GM18507 (cell line): ENCODE results near the gene CYP2W1.

ENCODE experiments used
- DNase-seq: peaks from one replicate; pipeline ENCODE4 v3.0.0; 2011; ENCODE audit warnings: low read depth; ENCODE audit not compliant: insufficient read length; ENCODE audit errors: extremely low spot score
- FAIRE-seq: peaks from 2 replicates; lab custom pipeline; 2011; peaks lifted over from hg19 to GRCh38; lab: Jason Lieb, UNC

Gene CYP2W1

DNA sequence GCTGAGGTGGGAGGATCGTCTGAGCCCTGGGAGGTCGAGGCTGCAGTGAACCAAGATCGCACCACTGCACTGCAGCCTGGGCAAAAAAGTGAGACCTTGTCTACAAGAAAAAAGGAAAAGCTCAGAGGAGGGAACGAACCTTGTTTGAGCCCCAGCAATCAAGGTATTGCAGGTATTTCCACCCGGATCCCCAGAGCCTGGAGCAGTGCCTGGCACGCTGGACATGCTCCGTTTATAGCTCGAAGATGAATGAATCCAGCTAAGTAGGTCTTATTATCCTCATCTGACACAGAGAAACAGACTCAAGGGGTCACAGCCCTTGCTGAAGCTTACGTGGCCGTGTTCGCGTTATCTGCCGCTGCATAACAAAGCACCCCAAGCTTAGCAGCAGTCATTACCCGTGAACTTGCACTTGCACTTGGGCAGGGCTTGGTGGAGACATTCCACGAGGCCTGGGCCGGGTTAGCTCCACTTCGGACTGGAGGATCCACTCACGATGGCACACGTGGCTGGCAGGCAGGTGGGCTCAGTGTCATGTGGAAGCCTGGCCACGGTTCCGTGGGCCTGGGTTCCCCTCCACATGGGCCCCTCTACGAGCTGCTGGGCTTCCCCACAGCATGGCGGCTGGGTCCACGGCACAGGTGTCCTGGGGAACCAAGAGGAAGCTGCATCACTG is 4.4 kb upstream of the CYP2W1 start:
- DNase-seq = no peak
- FAIRE-seq = no peak

DNA sequence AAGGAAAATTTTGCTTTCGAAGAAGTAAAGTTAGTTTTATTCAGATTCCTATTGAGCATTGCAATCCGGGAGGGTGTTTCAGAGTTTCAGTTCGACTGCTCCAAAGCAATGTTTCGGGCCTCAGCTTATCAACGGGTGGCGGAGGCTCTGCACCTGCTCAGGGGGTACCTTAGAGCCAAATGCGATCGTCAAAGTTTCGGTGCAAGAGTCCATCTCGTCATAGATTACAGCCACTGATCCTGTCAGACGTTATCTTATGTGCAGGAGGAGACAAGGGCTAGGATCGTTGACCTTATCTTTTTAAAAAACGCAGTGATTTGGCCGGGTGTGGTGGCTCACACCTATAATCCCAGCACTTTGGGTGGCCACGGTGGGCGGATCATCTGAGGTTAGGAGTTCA is 3.8 kb upstream of the CYP2W1 start:
- DNase-seq (no peak), FAIRE-seq (no peak)

DNA sequence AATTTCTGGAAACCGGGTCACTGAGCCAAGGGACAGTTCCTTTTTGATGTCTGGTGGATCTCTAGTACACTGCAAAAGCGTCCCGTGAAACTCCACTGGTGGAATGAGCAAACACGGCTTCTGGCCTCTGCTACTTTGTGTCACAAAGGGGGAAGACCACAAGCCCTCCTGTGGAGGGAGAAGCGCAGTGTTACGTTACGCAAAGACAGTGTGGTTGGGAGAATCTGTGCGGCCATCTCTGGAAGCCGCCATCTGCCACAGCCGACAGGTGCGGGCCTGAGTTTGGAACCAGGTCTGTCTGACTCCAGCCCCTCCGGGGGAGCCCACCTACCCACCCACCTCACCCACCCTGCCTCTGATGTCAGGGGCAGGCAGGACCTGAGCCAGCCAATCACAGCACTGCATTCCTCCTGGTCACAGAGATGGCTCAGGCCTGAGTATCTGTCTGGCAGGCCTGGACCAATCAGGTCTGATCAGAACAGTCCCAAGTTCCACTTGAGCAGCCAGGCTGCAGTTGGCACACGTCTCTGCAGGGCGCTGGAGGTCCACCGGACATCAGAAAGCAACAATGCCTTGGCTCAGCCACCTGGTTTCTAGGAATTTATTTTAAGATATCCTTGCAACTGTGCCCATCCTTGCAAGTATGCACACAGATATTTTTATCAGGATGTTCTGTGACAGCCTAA is 3.0 kb upstream of the CYP2W1 start:
- DNase-seq = no peak

DNA sequence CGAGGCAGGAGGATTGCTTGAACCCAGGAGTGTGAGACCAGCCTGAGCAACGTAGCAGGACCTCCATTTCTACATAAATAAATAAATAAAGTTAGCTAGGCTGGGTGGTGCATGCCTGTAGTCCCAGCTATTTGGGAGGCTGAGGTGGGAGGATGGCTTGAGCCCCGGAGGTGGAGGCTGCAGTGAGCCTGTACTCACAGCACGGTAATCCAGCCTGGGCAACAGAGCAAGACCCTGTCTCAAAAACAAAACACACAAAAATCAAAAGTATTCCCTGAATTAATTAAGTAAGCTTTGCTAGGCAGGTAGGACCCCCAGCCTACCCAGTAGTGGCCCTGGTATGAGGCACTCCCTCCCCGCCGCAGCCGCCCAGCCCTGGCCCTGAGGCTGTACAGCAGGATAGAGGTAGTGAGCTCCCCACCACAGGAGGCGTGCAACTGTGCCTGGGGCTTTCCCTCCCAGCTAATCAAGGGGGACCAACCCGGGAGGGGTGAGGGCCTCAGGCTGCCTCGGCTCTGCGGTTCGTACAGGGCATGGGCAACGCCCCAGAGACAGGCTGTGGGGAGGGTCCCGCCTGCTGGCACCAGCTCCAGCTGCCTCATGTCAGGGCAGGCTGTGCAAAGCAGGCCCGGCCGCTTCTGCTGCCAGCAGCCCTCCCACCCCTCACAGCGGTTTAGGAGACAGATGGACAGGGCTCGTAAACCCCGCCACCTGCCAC is 1.0 kb upstream of the CYP2W1 start:
- FAIRE-seq (no peak), DNase-seq (no peak)

More for the DNA sequence above, 3.0 kb upstream of the CYP2W1 start:
- FAIRE-seq = no peak

DNA sequence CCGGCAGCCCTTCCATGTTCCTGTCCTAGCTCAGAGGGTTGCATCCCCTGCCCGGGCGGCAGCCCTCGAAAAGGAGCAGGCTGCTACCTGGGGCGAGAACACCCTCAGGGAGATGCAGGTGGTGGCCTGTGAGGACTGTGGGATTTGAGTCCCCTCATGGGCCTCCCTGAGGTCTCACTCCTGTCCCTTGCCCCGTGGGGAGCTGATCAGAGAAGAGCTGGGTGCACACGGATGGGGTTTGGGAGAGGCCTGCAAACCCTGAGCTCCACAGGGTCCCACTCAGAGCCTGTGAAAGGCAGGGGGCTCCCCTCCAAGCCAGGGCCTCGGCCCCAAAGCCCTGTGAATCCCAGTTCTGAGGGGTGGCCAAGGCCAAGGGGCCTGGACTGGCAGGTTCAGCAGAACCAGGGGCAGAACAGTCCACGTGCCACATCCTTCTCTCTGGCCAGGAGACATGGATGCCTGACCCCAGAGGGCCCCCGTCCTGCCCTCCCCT is 424 bp upstream of the CYP2W1 start:
- FAIRE-seq (no peak), DNase-seq (no peak)

DNA sequence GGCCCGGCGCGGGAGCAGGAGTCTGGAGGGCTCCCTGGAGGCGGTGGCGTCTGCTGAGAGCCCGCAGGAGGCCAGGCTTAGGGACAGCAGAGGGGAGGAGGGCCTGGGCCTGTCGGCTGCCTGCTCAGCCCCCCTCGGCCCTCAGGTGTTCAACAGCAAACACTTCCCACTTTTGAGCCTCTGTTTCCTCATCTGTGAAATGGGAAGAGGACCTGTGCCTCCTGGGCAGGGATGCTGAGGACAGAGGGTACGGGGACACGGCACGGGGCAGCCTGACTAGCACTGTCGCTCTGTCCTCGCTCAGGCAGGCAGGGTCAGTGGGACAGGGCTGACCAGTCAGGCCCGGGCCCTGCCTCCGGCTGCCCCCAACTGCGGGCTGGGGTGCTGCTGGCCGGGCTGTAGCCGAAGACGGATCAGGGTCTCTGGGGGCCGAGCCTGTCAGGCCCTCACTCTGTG is 663 bp downstream of the CYP2W1 start:
- DNase-seq (no peak), FAIRE-seq (no peak)

DNA sequence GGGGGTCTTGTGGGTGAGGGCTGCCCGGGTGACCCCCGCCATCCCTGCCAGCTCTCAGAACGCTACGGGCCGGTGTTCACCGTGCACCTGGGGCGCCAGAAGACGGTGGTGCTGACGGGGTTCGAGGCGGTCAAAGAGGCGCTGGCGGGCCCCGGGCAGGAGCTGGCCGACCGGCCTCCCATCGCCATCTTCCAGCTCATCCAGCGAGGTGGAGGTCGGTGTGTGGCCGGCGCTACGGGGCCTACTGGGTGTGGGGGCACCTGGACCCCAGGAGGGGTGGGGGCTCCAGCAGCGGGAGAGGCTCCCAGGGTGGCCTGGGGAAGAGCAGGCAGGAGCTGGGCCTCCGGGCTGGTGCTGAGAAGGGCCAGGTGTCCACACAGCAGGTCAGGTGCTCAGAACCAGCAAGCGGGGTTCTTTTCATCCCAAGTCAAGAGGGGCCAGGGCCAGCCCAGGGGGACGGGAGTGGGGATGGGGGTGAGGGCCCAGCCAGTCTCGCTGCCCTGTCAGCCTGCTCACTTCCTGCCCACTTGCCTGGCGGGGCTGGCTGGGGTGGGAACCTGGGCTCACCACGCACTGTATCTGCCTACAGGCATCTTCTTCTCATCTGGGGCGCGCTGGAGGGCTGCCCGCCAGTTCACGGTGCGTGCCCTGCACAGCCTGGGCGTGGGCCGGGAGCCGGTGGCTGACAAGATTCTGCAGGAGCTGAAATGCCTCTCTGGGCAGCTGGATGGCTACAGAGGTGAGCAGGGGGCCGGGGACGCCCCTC is 1.6 kb downstream of the CYP2W1 start:
- no peak for DNase-seq
- no peak for FAIRE-seq

DNA sequence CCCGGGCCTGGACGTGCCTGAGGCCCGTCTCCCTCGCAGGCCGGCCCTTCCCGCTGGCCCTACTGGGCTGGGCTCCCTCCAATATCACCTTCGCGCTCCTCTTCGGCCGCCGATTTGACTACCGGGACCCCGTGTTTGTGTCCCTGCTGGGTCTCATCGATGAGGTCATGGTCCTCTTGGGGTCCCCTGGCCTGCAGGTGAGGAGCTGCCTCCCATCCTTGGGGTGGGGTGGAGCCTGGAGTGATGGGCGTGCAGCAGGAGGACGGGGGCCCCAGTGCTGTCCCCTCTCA is 2.1 kb downstream of the CYP2W1 start:
- DNase-seq (no peak), FAIRE-seq (no peak)

DNA sequence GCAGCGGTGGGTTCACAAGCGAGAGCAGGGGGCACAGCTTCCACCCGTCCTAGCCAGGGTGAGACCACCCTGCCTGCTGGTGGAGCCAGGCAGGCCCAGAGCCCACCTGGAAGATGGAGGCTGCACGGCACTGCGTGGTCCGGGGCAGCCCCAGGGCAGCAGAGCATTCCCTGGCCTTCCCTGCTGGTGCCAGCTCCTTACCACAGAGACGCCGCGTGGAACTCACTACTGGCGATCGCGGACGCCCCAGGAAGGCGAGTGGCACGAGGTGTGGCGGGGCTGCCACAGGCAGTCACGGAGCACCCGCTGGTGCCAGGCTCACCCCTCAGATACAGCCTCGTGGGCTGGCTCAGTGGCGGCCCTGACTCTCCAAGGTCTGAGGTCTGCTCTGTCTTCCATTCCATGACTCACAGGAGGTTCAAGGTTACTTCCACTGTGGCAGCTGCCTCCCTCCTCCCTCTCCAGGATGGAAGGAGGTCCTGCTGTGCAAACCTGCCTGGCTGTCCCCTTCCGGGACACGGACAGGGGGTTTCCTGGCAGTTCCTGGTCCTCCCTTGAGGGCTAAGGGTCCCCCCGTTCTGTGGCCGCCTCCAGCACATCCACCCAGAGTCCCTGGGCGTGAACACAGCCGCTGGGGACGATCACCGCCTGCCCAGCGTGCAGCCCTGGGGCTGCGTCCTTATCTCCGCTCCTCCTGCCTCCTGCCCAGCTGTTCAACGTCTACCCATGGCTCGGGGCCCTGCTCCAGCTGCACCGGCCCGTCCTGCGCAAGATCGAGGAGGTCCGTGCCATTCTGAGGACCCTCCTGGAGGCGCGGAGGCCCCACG is 3.1 kb downstream of the CYP2W1 start:
- DNase-seq (no peak), FAIRE-seq (no peak)

DNA sequence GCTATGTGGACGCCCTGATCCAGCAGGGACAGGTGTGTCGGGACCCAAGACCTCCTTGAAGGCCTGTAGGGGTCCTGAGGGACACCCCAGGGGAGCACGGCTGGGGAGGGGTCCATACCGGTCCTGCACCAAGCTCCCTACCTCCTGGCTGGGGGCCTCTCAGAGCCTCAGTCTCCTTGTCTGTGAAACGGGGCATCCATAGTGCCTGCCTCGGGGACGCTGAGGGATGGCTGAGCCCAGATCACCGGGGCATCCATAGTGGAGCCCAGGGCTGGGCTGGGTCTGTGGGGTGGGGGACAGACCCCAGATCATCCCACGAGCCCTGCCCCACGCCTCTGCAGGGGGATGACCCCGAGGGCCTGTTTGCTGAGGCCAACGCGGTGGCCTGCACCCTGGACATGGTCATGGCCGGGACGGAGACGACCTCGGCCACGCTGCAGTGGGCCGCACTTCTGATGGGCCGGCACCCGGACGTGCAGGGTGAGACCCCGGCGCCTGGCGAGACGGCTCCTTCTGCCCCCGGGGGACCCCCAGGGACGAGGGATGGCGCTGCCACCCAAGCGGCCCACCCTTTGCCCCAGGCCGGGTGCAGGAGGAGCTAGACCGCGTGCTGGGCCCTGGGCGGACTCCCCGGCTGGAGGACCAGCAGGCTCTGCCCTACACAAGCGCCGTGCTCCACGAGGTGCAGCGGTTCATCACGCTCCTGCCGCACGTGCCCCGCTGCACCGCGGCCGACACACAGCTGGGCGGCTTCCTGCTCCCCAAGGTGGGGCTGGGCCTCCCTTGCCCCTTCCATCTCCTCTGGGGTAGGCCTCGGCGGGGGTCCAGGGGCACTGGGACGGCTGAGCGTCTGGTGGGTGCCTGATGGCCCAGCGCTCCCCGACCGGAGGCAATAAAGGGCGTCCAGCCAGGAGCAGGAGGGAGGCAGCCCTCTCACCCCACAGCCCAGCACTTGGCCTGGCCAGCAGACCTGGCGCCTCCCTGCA is 4.1 kb downstream of the CYP2W1 start:
- DNase-seq (no peak), FAIRE-seq (no peak)

DNA sequence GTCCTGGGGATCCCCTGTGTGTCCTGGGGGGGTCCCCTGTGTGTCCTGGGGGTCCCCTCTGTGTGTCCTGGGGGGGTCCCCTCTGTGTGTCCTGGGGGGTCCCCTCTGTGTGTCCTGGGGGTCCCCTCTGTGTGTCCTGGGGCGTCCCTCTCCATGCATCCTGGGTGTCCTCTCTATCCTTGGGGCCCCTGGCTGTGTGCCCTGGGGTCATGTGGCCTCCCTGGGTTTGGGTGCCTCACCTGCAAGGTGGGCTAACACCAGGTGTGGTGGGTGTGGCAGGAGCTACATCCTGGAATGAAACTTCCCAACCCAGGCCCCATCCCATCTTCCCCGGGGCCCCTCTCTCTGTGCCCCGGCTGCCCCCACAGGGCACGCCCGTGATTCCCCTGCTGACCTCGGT is 4.9 kb downstream of the CYP2W1 start:
- DNase-seq (no peak), FAIRE-seq (no peak)

DNA sequence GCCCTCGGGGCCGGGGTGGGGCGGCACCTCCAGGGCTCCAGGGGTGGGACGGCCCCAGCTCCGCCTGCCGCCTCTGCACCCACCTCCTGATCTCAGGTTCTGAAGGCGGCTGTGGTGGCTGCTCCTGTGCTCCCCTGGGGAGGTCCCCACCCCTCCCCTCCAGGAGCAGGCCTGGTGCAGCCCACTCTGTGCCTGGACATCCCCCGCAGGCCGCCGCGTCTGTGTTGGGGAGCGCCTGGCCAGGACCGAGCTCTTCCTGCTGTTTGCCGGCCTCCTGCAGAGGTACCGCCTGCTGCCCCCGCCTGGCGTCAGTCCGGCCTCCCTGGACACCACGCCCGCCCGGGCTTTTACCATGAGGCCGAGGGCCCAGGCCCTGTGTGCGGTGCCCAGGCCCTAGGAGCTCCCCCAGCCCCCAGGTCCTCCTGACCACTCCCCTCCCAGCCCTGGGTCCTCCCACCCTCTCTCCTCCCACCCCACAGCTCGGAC is 5.5 kb downstream of the CYP2W1 start:
- no peak for DNase-seq
- no peak for FAIRE-seq

DNA sequence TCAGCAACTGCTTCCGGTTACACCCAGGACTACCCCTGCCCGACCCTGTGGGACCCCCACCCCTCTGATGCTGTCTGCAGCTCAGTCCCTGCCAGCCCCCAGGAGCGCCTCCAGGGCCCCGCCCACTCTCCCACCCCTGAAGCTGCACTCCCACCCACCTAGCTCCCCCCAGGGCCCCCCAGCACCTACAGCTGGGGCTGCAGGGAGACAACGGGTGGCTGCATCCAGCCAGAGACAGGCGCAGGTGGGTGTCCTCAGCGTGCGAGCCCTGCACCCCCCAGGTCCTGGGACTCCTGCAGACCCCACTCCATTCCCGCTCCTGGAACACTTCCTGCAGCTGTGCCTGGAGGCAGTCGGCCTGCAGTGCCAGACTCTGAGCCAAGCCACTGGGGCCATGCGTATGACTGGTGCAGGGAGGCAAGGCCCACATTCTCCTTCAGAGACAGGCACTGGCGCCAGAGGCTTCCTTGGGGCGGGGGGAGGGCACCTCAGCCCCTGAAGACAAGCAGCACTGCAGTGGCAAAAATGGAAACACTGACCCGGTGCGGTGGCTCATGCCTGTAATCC is 6.1 kb downstream of the CYP2W1 start:
- no peak for DNase-seq
- FAIRE-seq = no peak

DNA sequence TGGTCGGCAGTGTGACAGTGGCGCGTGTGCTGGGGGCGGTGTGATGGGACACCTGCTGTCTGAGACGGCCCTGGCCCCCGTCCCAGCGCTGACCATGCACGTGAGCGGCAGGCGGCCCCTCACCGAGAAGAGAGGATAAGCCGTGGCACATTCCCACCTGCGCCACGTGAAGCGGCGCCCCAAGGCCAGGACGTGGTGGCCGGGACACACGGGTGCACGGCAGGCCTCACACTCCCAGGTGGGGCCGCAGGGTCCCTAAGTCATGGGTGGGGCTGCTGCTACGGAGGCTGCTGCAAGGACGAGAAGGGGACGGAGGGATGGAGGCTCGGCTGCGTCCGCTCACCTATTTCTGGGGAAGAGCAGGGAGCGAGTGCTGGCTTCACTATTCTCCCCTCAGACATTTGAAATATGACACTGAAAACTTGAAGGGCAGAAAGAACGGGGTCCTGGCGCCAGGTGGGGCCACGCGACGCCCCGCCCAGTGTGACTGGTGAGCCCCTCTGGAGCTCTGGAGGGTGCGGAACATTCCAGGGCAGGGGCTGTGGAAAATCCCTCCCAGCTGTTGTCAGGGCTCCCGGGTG is 7.5 kb downstream of the CYP2W1 start:
- FAIRE-seq (no peak), DNase-seq (no peak)

DNA sequence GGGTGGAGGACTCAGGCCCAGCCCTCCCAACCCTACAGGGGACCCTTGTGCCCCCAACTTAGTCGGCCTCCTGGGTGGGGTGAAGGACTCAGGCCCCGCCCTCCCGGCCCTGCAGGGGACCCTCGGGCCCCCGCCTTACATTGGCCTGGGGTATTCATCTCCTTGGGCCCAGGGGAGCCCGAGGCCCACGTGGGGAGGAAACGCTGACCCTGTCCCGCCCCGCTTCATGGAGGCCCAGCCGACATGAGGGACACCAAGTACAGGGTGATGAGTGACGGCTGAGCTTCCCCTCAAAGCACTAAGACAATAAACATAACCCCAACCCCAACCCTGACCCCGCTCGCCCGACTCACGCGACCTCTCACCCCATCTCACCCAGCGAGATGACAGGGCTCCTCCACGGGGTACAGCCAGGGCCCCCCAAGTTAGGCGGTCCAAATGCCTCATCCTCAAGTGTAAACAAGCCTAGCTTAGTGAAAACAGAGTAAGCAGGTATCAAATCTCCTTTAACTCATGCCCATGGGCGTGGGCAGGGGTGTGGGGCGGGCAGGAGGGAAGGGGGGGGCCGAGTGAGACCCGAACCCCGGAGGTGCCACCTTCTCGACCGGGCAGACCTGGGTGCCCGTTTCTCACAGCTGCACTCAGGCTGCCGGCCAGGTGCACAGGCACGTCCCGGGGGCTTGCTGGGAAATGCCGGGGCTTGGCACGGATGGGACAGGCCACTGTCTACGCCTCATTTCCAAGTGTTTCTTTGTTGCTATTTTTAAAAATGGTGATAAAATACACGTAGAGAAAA is 8.2 kb downstream of the CYP2W1 start:
- FAIRE-seq (no peak), DNase-seq (no peak)
